ENCODE data around the gene IRF2. TPM values are rescaled to one million over a fixed set of nuclear protein-coding genes. Genes with fewer than 3 reads are reported as not detected.
"Not testable (repeated sequence)": the region's sequence is repeated elsewhere in the genome, so short reads cannot be mapped to it uniquely, and the experiment has no call there.

The IRF2 gene
- total and polyA plus RNA-seq, 7 donors, result 6.7 to 28.9 (median 16.8) TPM

DNA sequence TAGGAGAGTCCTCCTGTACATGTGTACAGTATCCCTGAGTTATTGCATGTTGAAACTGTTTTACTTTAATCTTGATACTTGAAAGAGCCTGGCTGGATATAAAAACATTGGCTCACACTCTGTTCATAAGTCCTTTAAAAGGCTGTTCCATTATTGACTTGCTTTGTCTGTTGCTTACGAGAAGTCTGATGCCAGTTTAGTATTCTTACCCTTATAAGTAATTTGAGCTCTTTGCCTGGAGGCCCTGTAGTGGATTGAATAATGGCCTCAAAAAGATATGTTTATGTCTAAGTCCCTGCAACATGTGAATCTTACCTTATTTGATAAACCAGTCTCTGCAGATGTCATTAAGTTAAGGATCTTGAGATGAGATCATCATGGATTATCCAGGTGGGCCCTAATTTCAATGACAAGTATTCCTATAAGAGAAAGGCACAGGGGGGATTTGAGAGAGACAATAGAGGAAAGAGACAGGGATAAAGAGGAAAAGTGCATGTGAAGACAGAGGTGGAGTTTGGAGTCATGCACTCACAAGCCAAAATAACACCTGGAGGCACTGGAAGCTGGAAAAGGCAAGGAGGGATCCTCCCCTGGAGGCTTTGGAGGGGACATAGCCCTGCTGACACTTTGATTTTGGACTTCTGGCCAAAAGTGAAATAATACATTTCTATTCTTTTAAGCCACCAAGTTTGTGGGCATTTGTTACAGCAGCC lies 98.1 kb downstream of the IRF2 start:
- H3K4me1 ChIP-seq, result peaks cover 2% of the 10 kb centered on the region
- DNase-seq (no peak), ATAC-seq (no peak)
- 62 to 88% (median 68%) methylated on average over 1 of the region's 1 CpG for WGBS, 3 donors
- intact Hi-C loops (cut with DNase I), result no loop called here
- H3K9me3 ChIP-seq, result no peaks in the 10 kb centered on the region
- no peak overlapping the region for H3K4me3 ChIP-seq
- H3K27ac ChIP-seq, result no peak overlapping the region
- TF ChIP-seq, protein P1, sequence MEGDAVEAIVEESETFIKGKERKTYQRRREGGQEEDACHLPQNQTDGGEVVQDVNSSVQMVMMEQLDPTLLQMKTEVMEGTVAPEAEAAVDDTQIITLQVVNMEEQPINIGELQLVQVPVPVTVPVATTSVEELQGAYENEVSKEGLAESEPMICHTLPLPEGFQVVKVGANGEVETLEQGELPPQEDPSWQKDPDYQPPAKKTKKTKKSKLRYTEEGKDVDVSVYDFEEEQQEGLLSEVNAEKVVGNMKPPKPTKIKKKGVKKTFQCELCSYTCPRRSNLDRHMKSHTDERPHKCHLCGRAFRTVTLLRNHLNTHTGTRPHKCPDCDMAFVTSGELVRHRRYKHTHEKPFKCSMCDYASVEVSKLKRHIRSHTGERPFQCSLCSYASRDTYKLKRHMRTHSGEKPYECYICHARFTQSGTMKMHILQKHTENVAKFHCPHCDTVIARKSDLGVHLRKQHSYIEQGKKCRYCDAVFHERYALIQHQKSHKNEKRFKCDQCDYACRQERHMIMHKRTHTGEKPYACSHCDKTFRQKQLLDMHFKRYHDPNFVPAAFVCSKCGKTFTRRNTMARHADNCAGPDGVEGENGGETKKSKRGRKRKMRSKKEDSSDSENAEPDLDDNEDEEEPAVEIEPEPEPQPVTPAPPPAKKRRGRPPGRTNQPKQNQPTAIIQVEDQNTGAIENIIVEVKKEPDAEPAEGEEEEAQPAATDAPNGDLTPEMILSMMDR (IDR thresholded peaks at IDR 0.05), result no peak
- H3K36me3 ChIP-seq (ENCODE audit: insufficient read depth in 1 of 2, low read depth in 1 of 2), result no peaks in the 10 kb centered on the region
- H3K27me3 ChIP-seq (ENCODE audit: insufficient read depth in 3 of 3, low read length in 2 of 3), result no peaks in the 10 kb centered on the region

DNA sequence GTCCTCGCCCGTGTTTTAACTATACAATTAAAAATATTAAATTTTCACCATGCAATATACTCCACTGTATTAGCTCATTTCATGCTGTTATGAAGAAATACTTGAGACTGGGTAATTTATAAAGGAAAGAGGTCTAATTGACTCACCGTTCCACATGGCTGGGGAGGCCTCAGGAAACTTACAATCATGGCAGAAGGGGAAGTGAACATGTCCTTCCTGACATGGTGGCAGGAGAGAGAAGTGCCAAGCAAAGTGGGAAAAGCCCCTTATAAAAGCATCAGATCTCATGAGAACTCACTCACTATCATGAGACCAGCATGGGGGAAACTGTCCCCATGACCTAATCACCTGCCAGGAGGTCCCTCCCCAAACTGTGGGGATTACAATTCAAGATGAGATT lies 98.7 kb downstream of the IRF2 start:
- H3K4me1 ChIP-seq; H3K27ac ChIP-seq; intact Hi-C loops (cut with DNase I); ATAC-seq; H3K36me3 ChIP-seq (ENCODE audit: insufficient read depth in 1 of 2, low read depth in 1 of 2); H3K9me3 ChIP-seq; DNase-seq; H3K4me3 ChIP-seq; H3K27me3 ChIP-seq (ENCODE audit: insufficient read depth in 3 of 3, low read length in 2 of 3): not testable (repeated sequence)
- 86 to 93% (median 91%) methylated on average over 3 of the region's 3 CpGs for WGBS, 3 donors

DNA sequence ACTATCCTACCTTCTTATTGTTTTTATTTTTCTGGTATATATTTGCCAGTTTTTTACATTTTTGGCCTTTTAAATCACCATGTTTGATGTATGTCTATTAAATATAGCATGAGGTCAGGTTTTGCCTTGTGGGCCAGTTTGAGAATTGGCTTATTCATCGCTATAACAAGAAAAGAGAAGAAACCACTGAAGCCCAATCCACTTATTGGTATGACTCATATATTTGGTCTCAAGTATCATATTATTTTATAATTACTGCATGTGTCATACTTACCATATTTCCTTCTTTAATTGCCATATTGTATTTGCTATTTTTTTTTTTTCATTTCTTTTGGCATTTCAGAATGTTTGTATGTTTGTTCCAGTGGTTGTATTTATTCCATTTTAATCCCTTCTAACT lies 99.3 kb downstream of the IRF2 start:
- no peaks in the 10 kb centered on the region for H3K9me3 ChIP-seq
- TF ChIP-seq, protein P1 (IDR thresholded peaks at IDR 0.05), result no peak
- H3K27ac ChIP-seq, result no peak overlapping the region
- H3K4me3 ChIP-seq, result no peak overlapping the region
- intact Hi-C loops (cut with DNase I), result no loop called here
- no peaks in the 10 kb centered on the region for H3K27me3 ChIP-seq (ENCODE audit: insufficient read depth in 3 of 3, low read length in 2 of 3)
- H3K4me1 ChIP-seq, result no peaks in the 10 kb centered on the region
- H3K36me3 ChIP-seq (ENCODE audit: insufficient read depth in 1 of 2, low read depth in 1 of 2), result no peaks in the 10 kb centered on the region
- ATAC-seq (no peak), DNase-seq (no peak)
- 91 to 97% (median 95%) methylated on average over 1 of the region's 1 CpG for WGBS, 3 donors

DNA sequence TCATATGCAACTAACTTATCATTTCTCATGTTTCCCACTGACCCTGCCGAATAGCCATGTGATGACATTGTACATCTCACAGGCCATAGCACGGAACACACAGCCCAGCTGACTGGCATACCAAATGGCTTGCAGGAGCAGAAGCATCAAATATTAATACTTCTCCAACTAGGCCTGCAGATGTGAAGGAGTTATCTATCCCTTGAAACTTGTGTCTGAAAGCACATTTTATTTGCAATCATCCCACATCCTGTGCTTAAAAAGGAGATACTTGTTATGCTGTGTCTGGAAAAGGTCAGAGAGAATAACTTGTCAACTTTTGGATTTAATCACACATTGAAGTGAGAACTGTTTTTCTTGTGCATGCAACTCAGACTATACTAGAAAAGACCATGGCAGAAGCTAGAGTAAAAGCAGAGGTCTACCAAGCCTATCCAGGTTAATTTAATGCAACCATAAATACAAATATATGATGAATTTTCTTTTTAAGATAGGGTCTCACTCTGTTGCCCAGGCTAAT lies 100.4 kb downstream of the IRF2 start:
- ATAC-seq, result no peak
- TF ChIP-seq, protein P1 (IDR thresholded peaks at IDR 0.05), result no peak
- intact Hi-C loops (cut with DNase I), result no loop called here
- WGBS, 3 donors, result 69 to 93% (median 76%) methylated on average over 2 of the region's 2 CpGs
- Histone ChIP-seq H3K9me3 (no peaks in the 10 kb centered on the region), H3K4me1 (no peaks in the 10 kb centered on the region), H3K27me3 (ENCODE audit: insufficient read depth in 3 of 3, low read length in 2 of 3) (no peaks in the 10 kb centered on the region), H3K36me3 (ENCODE audit: insufficient read depth in 1 of 2, low read depth in 1 of 2) (no peaks in the 10 kb centered on the region), H3K4me3 (no peak overlapping the region), H3K27ac (no peak overlapping the region)
- DNase-seq, result no peak

DNA sequence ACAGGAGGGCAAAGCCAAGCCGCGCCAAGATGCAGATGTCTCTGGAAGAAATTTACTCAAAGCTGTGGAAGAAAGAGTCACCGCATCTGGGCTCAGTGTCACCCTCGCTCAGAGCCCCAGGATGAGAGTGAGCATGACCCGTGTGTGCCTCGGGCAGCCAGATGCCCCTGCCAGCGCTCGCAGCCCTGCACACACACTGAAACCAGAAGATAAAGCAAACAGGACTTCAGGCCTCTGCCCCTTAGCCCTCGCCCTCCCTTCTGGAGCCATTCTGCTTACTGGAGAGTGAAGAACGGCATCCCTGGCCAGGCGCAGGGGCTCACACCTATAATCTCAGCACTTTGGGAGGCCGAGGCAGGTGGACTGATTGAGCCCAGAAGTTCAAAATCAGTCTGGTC lies 103.0 kb downstream of the IRF2 start:
- Histone ChIP-seq H3K36me3 (ENCODE audit: insufficient read depth in 1 of 2, low read depth in 1 of 2) (no peaks in the 10 kb centered on the region), H3K4me1 (no peaks in the 10 kb centered on the region), H3K9me3 (no peaks in the 10 kb centered on the region), H3K27ac (no peak overlapping the region), H3K27me3 (ENCODE audit: insufficient read depth in 3 of 3, low read length in 2 of 3) (no peaks in the 10 kb centered on the region), H3K4me3 (no peak overlapping the region)
- 85 to 88% (median 88%) methylated on average over 12 of the region's 12 CpGs for WGBS, 3 donors
- ATAC-seq, result no peak
- DNase-seq, result no peak
- TF ChIP-seq, protein P1 (IDR thresholded peaks at IDR 0.05), result no peak
- intact Hi-C loops (cut with DNase I), result no loop called here

Data from psoas muscle (tissue), 8 donors.